GM21619 (cell line): ENCODE data around the gene PHOX2A.

Experiments
- ATAC-seq: cut with Tn5 transposase; IDR thresholded peaks from one replicate; pipeline ENCODE4 v1.9.1; 2021; ENCODE audit not compliant: unreplicated experiment

Gene PHOX2A

DNA sequence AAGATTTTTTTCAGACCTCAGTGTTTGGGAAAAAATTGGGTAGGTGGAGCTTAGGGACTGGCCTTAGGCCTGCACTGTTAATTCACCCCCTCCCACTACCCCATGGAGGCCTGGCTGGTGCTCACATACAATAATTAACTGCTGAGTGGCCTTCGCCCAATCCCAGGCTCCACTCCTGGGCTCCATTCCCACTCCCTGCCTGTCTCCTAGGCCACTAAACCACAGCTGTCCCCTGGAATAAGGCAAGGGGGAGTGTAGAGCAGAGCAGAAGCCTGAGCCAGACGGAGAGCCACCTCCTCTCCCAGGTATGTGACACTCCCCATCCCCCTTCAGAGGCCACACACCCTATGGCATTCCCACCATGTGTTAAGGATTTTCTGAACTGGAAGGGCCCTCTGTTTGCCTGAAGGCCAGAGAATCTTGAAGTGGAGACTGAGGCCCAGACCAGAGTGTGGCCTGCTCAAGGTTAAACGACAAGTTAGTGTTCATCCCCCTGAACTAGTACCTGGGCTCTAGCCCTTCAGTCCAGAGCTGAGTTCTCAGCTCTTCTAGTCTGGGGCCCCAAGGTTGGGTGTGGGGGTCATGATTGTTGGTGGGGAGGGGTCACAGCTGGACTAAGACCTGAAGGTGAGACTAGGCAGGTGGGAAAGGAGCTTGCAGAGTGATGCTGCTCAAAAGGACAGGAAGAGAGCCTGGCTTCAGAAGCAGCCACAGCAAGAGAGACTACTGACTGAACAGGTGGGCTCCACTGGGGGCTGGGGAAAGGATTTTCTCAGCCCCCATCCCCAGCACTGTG is 54.3 kb downstream of the PHOX2A start:
- no peak for ATAC-seq
